Esophagus squamous epithelium (tissue), 5 donors: Measurements from ENCODE around the gene ZDHHC20. TPM values are rescaled to one million over a fixed set of nuclear protein-coding genes. Genes with fewer than 3 reads are reported as not detected.

Experiments
- DNase-seq: peaks from one replicate; lab custom pipeline; 2025; lab: John Stamatoyannopoulos, UW
- H3K27ac ChIP-seq, 4 donors: fragments of 200-600 bp; sonication (generic); one replicate each; pipeline ENCODE4 v1.5.1; 2016 to 2019; ENCODE audit warnings: mild to moderate bottlenecking in 1 of 4
- H3K27me3 ChIP-seq, 4 donors: fragments of 200-600 bp; sonication (generic); 1 replicate in 3 of 4; 2 replicates in 1 of 4; pipeline versions ENCODE4 v1.5.1 to v1.6.0; 2017 to 2021; ENCODE audit warnings: antibody characterized with exemption in 1 of 4
- H3K36me3 ChIP-seq, 3 donors: fragments of 200-600 bp; sonication (generic); one replicate each; pipeline ENCODE4 v1.5.1; 2016 to 2019
- H3K4me1 ChIP-seq, 3 donors: fragments of 200-600 bp; sonication (generic); one replicate each; pipeline ENCODE4 v1.5.1; 2017 to 2019
- H3K4me3 ChIP-seq, 4 donors: fragments of 200-600 bp; sonication (generic); 1 replicate in 3 of 4; 2 replicates in 1 of 4; pipeline ENCODE4 v1.5.1; 2016 to 2019; ENCODE audit warnings: mild to moderate bottlenecking in 2 of 4, moderate library complexity in 1 of 4
- H3K9me3 ChIP-seq, 3 donors: fragments of 200-600 bp; sonication (generic); one replicate each; pipeline ENCODE4 v1.5.1; 2016 to 2019
- POLR2A ChIP-seq, 4 donors: fragments of 450-650 bp; IDR thresholded peaks; one replicate each; pipeline ENCODE4 v1.6.1; 2017; ENCODE audit warnings: antibody characterized with exemption in 4 of 4, mild to moderate bottlenecking in 4 of 4, moderate library complexity in 3 of 4
- WGBS, 2 donors: methylation state at CpG; one replicate each; pipeline ENCODE4 v1.1.5; 2018; 5-methylcytosine and 5-hydroxymethylcytosine counted together
- intact Hi-C: fragments of 100-400 bp; cut with DNase I; formaldehyde crosslinking; loops from one replicate; pipeline ENCODE4 v1.15.0; 2022
- total RNA-seq, 4 donors: library from RNA; depleted of rRNA; stranded (reverse); fragments of >200 nt; gene quantifications; one replicate each; pipeline ENCODE4 v1.1.0, GENCODE V29; 2016
- TF ChIP-seq, protein P1 (sequence below), 6 experiments: fragments of 450-650 bp in 4 of 6; fragments of 200-600 bp in 2 of 6; sonication (generic) in 2 of 6; IDR thresholded peaks; one replicate each; pipeline ENCODE4 v1.5.1; 2016 to 2019; ENCODE audit warnings: antibody characterized with exemption in 6 of 6, mild to moderate bottlenecking in 4 of 6, moderate library complexity in 4 of 6
- donor health status: DM: yes; HTN: yes; CAD: no.

ZDHHC20 gene
- total RNA-seq, 4 donors from 2014 or later = 64.0 to 83.9 (median 74.9) TPM

DNA sequence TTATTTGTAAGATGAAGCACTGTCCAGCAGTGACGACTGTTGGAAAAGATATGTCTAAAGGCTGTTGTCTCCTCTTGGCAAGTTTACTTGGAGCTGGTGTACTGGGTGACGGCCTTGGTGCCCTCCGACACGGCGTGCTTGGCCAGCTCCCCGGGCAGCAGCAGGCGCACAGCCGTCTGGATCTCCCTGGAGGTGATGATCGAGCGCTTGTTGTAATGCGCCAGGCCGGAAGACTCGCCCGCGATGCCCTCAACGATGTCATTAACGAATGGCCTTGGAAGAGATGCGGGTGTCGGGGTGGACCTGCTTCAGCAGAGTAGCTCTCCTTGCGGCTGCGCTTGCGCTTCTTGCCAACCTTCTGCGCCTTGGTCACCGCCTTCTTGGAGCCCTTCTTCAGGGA lies 24.6 kb upstream of the ZDHHC20 start:
- DNase-seq = no peak
- no peak overlapping the region for H3K4me3 ChIP-seq
- intact Hi-C loops = loop anchor here (10.0 kb wide), 1 partner anchor 369 kb away; no protein-coding TSS in a partner anchor
- H3K27ac ChIP-seq = no peak overlapping the region
- TF ChIP-seq, protein P1, sequence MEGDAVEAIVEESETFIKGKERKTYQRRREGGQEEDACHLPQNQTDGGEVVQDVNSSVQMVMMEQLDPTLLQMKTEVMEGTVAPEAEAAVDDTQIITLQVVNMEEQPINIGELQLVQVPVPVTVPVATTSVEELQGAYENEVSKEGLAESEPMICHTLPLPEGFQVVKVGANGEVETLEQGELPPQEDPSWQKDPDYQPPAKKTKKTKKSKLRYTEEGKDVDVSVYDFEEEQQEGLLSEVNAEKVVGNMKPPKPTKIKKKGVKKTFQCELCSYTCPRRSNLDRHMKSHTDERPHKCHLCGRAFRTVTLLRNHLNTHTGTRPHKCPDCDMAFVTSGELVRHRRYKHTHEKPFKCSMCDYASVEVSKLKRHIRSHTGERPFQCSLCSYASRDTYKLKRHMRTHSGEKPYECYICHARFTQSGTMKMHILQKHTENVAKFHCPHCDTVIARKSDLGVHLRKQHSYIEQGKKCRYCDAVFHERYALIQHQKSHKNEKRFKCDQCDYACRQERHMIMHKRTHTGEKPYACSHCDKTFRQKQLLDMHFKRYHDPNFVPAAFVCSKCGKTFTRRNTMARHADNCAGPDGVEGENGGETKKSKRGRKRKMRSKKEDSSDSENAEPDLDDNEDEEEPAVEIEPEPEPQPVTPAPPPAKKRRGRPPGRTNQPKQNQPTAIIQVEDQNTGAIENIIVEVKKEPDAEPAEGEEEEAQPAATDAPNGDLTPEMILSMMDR (IDR thresholded peaks at IDR 0.05) = no peak
- no peak for TF ChIP-seq POLR2A (IDR thresholded peaks at IDR 0.05)
- peaks cover 0 to 21% (median 7%) of the 10 kb centered on the region in 3 donors for H3K9me3 ChIP-seq
- peaks cover 3 to 7% (median 5%) of the 10 kb centered on the region in 3 donors for H3K4me1 ChIP-seq
- 88 to 91% methylated on average over 11 to 19 of the region's 24 CpGs for WGBS, 2 donors
- no peaks in the 10 kb centered on the region for H3K27me3 ChIP-seq
- peaks cover 0 to under 1% (median 0%) of the 10 kb centered on the region in 3 donors for H3K36me3 ChIP-seq

DNA sequence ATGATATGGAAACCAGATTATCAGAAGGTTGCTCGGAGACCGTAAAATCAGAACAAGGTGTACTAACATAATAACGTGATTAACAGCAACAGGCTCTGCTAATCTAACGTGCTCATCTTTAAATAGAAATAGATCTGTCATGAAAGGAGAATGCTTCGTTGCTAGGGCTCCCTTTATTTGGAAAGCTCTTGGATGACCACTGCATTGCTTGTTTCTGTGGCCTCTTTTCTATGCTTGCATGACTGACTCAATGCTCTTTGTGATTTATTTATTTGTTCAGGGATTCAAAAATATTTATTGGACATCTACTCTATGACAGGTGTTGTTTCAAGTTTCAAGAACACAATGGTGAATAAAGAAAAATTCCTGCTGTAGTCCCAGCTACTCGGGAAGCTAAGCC lies 22.3 kb upstream of the ZDHHC20 start:
- no peaks in the 10 kb centered on the region for H3K27me3 ChIP-seq
- no peak for DNase-seq
- H3K9me3 ChIP-seq = peaks cover 0 to 2% (median 0%) of the 10 kb centered on the region in 3 donors
- intact Hi-C loops = loop anchor here (10.0 kb wide), 1 partner anchor 367 kb away; no protein-coding TSS in a partner anchor
- H3K36me3 ChIP-seq = no peaks in the 10 kb centered on the region
- TF ChIP-seq, protein P1 (IDR thresholded peaks at IDR 0.05) = no peak
- TF ChIP-seq POLR2A (IDR thresholded peaks at IDR 0.05) = no peak
- peaks cover 5 to 21% (median 8%) of the 10 kb centered on the region in 3 donors for H3K4me1 ChIP-seq
- H3K27ac ChIP-seq = no peak overlapping the region
- no peak overlapping the region for H3K4me3 ChIP-seq
- 33 to 46% methylated on average over 4 to 6 of the region's 6 CpGs for WGBS, 2 donors

DNA sequence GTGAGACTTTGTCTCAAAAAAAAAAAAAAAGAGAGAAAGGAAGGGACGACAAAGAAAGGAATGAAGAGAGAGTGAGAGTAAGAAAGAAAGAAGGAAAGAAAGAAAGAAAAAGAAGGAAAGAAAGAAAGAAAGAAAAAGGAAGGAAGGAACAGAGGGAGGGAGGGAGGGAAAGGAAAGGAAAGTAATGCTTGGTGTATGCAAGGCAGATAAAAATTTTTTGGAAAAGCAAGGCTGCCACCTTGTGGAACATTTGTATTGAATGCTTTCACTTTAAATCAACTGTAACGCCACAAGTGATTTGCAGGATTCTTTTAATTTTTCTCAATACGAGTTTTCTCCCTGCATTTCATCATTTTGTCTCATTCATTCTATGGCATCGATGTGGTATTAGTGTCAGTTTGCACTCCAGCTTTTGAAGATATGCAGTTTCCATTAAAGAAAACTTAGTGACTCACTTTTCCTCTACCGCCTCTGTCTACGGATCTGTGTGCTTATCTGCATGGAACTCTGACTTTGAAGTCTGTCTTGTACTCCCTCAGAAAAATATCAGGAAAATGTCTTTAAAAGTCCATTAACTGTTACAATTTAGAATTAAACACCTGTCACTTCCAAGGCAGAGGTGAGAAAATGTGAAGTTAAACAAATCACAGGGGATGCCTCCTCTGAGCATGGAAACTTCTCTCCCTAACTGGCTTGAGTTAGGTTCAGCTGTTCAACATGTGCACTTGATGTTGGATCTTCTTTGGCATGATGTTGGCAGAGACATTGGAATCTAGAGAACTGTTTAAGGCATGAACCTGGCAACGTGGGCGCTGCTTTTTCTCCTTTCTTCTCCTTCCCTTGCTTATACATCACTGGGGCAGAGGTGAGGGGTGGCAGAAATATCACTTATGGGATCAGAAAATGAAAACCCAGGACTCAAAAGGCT lies 20.0 kb upstream of the ZDHHC20 start:
- Histone ChIP-seq H3K4me1 (peaks cover 5 to 27% (median 8%) of the 10 kb centered on the region in 3 donors), H3K27me3 (no peaks in the 10 kb centered on the region), H3K27ac (no peak overlapping the region), H3K9me3 (no peaks in the 10 kb centered on the region), H3K36me3 (no peaks in the 10 kb centered on the region), H3K4me3 (peak overlapping the region in 1 of 4 donors; percentile 45)
- 19 to 22% methylated on average over 8 of the region's 8 CpGs for WGBS, 2 donors
- TF ChIP-seq POLR2A (IDR thresholded peaks at IDR 0.05) = no peak
- TF ChIP-seq, protein P1 (IDR thresholded peaks at IDR 0.05) = peak; percentile 49 to 74 (median 54)
- DNase-seq = no peak
- intact Hi-C loops = loop anchor here (5.0 to 10.0 kb wide), 2 partner anchors 182 to 534 kb away; no protein-coding TSS in a partner anchor

DNA sequence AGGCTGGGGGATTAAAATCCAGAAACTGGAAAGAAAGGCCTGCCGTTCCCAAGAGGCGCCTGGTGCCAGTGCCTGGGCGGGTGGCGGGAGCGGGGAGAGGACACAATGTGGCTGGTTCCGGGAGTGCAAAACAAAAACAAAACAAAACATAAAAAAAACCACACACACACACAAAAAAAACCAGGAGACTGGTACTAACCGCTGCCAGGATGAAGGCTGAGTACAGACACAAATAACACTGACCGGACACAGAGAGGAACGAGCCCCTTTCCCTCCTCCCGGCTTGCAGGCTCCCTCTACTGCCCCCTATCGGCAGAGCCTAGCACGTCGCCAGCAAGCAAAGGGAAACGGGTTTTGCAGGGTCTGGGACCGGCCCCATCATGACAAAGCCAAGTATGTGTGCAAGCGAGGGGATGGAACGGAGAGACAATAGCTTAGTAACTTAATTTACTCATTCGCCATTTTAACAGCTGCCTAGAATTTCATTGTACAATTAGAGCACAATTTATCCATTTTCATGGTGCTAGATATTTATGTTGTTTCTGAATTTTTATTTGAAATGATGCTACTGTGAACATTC lies 17.9 kb upstream of the ZDHHC20 start:
- Histone ChIP-seq H3K4me3 (peak overlapping the region; percentile 16 to 49 (median 45)), H3K36me3 (no peaks in the 10 kb centered on the region), H3K27ac (peak overlapping the region in 3 of 4 donors; percentile 38 to 68 (median 63)), H3K4me1 (peaks cover 5 to 27% (median 8%) of the 10 kb centered on the region in 3 donors), H3K27me3 (no peaks in the 10 kb centered on the region), H3K9me3 (no peaks in the 10 kb centered on the region)
- DNase-seq = no peak
- intact Hi-C loops = loop anchor here (5.0 to 10.0 kb wide), 2 partner anchors 180 to 532 kb away; no protein-coding TSS in a partner anchor
- TF ChIP-seq POLR2A (IDR thresholded peaks at IDR 0.05) = no peak
- TF ChIP-seq, protein P1 (IDR thresholded peaks at IDR 0.05) = peak; percentile 84 to 97 (median 95)
- 3 to 5% methylated on average over 14 to 16 of the region's 18 CpGs for WGBS, 2 donors
